NCI-H1436 (cell line): ENCODE data around the gene TMEM17.
"Not testable (repeated sequence)": the region's sequence is repeated elsewhere in the genome, so short reads cannot be mapped to it uniquely, and the experiment has no call there.

ENCODE experiments used
- DNase-seq: peaks from one replicate; lab custom pipeline; 2025; lab: John Stamatoyannopoulos, UW

The TMEM17 gene, protein sequence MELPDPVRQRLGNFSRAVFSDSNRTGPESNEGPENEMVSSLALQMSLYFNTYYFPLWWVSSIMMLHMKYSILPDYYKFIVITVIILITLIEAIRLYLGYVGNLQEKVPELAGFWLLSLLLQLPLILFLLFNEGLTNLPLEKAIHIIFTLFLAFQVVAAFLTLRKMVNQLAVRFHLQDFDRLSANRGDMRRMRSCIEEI

DNA sequence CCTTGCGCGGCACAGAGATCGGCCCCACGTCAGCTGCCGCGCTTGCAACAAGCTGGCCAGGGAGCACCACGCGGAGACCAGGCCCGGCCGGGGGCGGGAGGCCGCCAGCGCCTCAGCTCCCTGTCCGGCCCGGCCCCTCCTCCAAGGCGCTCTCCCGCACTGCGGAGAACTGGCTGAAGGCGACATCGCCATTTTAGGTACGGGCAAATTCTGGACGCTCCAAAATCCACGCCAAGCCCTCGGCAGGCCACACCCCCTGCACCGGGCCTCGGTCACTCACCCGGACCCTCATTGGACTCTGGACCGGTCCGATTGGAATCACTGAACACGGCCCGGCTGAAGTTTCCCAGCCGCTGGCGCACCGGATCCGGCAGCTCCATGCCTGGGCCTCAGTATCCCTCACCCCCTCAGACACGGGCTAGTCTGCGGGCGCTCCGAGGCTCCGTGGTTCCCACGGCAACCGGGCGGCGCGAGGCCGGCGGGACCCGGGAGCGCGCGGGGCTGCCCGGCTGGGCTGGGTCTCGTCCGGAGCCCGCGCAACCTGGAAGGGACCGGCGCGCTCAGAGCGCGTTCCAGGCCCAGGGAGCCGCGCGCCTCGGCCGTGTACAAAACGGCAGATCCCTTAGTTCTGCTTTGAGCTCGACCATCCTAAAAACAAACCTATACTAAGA lies at the start of gene TMEM17:
TSS of gene TMEM17 (minus strand) at position 446 of the 671 bp plus-strand sequence. CDS start at position 380, 66 bp downstream.
- DNase-seq: peak; percentile 65

DNA sequence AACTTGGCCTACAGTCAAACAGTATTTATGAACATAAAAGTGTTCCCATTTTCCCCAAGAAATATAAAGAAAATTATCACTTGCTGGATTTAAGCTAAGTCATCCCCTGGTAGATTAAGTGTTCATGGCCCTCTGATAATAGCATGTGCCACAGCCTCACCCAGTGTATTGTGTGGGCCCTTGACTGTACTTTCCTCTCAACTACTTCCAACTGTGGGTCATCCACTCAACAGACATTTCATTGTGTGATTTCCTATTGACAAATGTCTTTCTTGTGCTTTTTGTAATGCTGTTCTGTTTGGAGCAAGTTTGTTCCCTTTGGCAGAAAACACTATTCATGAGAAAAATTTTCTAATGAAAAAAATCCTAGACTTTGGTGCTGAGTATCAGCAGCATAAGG lies 48.4 kb upstream of the TMEM17 start:
- no peak for DNase-seq

DNA sequence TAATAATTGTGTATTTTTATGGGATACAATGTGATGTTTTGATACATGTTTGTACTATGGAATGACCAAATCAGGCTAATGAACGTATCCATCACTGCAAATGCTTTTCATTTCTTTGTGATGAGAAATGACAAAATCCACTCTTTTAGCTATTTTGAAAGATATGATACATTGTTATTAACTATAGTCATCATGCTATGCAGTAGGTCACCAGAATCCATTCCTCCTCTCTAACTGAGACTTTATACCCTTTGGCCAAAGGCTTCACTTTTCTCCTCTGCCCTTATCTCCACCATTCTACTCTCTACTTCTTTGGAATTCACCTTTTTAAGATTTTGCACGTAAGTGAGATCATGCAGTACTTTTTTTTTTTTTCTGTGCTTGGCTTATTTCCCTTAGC lies 44.5 kb upstream of the TMEM17 start:
- no peak for DNase-seq

DNA sequence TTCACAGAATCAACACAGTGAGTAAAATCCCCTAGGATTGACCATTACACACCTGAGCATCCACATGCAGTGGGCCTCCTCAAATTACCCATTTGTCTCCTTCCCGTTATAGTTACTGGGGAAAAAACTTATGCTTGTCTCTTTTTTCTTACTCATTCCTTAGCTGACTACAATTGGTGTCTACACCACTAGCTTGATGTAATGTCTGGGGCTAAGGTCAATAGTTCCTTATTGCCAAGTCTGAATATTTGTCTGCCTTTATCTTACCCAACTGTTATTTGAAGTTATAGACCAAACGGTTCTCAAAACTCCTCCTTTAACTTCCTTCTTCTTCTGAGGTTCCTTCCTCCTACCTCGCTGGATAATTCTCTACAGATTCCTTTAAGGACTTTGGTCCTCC lies 41.9 kb upstream of the TMEM17 start:
- DNase-seq: no peak

DNA sequence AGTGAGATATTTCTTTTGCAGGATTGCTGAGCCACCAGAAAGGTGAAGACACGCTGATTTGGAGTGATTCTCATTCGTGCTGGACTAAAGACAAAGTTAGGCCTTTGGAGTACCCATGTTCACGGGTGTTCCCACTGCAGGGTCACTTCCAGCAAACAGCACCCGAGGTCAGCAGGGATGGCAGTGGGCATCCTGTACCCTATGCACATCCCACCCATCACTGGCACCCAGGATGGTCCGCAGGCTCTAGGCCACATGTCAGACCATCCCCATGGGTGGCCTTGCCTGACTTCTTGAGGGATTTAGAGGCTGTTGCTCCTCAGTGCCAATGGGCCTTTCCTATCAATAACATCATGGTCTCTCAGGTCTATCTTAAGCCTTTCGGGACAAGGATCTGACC lies 39.3 kb upstream of the TMEM17 start:
- no peak for DNase-seq

DNA sequence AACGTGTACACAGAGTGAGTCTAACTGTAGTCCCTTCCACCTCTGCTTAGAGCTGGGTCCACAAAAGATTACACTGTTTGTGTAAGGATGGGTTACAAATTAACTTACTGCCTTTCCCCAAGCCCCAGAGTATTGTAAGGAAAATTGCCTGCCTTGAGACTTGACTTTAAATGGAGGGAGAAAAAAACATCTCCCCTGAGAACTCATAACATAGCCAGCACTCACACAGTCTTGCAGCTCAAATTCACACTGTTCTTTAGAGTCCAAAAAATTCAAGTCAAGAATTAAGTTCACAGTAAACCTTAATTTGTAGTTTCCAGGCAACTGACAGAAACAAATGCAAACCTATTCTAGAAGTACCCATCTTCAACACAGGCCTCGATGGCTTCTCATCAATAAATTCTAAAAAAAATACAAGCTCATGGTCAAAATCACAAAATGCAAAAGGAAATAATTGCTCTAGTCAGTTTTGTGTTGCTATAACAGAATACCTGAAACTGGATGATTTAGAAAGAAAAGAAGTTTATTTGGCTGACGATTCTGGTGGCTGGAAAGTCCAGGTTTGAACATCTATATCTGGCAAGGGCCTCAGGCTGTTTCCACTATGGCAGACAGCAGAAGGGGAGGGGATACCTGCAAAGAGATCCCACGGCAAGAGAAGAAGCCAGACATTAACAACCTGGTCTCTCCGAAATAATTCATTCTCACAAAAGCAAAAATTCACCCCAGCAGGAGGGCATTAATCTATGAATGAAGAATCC lies 34.6 kb upstream of the TMEM17 start:
- no peak for DNase-seq

DNA sequence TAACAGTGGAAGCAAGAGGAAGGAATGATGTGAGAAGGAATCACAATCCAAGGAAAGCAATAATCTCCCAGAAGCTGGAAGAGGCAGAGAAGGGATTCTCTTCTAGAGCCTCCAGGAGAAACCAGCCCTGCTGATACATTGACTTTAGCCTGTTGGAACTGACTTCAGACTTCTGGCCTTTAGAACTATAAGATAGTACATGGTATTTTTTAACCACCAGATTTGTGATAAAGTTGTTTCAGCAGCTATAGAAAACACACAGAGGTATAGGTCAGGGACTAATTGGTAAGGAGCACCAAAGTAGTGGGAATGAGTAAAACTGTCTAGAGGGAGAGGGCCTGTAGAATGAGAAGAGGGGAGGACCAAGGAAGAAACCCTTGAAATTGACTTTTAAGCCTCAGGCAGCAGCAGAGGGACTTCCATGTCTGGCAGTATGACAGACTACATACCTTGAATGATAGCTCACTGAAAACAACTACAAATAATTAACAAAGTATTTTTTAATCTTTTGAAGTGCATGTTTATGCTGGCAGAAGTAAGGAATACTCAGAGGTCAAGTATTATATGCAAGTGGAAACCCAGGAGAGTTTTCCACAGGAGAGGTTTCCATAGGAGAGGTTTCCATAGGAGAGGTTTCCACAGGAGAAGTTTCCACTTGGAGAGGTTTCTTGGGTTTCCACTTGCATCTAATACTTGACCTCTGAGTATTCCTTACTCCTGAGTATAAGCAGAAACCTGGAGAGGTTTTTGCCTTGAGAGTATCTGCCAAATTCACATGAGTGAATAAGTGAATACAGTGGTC lies 33.8 kb upstream of the TMEM17 start:
- DNase-seq: no peak

DNA sequence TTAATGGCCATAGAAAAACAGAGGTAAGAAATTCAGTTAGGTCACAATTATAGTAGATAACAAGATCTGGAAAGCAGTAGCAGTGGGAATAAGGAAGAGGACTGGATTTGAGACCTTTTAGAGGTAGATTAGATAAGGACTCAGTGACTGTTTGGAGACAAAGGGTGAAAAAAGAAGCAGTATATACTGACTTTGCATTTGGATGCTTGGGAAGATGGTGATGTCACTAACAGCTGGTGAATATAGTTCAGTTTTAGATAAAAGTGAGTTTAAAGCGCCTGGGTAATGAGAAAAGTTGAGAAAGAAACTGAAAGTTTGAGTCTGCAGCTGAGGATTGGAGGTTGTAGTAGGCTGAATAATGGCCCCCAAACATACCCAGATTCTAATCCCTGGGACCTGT lies 32.8 kb upstream of the TMEM17 start:
- DNase-seq: no peak

DNA sequence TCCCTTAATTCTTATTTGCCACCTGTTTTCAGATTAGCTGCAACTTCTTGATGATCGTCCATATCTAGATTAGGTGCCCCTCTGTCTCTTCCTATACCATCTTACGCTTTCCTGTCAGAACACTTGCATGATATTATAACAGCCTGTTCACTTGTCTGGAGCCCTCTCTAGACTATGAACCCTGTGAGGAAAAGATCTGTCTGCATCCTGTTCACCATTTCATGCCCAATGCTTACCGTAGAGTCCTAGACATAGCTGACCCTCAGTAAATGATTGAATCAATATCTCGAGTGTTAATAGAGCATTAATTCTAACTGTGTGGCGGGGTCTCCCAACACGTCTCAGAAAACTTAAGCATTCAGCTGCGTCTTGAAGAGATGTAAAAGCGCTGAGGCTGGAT lies 31.8 kb upstream of the TMEM17 start:
- DNase-seq: no peak

DNA sequence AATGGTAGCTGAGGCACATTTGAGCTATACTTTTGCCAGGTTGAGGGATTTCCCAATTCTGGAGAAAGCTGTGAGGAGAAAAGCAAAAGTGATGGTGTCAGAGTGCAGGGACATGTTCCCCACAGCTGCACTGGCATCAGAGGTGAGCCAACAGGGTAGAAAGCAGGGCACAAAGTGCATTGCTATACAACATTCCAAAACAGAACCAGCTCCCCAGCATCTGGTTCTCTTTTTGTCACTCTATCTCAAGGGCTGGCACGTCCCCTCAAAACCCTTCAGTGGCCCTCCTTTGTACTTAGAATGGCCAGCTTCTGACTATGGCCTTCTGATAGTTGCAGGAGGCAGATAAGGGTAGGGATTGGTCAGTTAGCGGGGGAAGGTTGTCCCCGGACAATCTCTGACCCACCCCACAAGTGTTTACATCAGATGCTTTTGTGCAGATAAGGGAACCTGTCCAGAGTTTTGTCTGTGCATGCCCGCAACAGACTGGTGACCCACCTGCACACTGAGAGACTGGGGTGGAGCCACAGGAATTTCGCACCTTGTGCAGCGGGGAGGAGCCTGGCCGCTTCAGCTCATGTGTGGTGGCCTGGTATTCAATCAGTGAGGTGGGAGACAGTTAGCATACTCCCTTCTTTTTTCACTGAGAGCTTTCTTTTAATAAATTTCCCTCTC lies 31.0 kb upstream of the TMEM17 start:
- DNase-seq: no peak

DNA sequence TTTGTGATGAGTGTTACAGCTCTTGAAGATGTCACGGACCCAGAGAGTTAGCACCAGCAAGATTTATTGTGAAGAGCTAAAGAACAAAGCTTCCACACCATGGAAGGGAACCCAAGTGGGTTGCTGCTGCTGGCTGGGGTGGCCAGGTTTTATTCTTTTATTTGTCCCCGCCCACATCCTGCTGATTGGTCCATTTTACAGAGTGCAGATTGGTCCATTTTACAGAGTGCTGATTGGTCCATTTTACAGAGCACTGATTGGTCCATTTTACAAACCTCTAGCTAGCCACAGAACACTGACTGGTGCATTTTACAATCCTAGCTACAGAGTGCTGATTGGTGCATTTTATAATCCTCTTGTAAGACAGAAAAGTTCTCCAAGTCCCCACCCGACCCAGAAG lies 29.5 kb upstream of the TMEM17 start:
- DNase-seq: not testable (repeated sequence)

DNA sequence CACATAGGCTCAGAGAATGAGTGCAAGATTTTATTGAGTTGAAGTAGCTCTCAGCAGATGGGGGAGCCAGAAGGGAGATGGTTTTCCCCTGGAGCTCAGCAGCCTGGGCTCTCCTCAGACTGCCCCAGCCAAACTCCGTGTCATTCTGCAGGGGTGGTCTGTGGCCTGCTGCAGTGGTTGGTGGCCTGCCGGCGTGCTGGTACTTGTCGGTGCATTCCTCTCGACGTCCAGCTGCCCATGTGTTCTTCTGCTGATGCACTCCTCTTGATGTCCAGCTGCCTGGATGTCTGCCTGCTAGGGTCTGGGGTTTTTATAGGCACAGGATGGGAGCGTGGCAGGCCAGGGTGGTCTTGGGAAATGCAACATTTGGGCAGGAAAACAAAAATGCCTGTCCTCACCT lies 25.6 kb upstream of the TMEM17 start:
- DNase-seq: no peak

DNA sequence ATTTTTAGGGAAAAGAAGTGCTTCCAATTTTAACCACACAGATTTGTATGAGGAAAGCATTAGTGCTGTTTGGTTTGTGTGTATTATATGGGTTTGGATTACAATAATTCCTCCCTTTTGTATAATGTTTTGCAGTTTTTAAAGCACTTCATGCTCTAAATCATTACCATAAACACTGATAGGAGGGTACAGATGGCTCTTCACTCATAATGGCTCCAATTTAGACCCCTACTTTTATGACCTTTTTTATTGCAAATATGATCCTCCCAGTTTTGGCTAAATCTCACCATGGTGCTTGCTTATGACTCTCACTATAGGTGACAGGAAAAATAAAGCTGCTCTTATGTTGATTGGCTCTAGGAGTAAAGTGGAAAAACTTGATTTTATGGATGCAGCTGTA lies 23.8 kb upstream of the TMEM17 start:
- no peak for DNase-seq

DNA sequence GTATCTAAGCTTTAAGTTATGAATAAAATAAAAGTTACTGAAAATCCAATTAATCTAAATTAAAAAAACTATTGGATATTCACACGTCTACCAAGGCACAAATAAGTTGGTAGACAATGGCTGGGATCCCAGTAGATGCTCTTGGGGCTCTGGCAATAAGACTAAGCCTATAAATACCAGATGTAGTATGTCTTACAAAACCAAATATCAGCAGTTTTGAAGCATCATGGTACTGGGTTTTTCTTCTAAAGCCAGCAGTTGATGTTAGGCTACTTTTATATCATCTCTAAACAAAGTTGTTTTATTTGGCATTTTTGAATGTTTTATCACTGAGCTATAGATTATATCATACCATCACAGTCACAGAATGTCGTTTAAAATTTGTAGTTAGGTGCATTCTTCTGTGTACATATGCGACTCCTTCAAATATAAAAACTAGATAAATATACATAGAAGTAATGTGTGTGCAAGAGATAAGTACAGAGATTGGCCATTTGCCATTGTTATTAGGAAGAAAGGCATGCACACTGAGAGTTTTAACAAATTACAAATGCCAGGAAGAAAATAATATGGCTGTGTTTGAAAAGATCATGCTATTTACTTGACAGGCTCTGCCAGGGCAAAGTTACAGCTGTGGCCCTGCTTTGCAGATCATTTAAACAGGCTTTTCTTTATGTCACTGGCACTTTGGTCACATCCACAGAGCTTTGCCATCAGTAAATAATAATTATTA lies 21.6 kb upstream of the TMEM17 start:
- DNase-seq: no peak

DNA sequence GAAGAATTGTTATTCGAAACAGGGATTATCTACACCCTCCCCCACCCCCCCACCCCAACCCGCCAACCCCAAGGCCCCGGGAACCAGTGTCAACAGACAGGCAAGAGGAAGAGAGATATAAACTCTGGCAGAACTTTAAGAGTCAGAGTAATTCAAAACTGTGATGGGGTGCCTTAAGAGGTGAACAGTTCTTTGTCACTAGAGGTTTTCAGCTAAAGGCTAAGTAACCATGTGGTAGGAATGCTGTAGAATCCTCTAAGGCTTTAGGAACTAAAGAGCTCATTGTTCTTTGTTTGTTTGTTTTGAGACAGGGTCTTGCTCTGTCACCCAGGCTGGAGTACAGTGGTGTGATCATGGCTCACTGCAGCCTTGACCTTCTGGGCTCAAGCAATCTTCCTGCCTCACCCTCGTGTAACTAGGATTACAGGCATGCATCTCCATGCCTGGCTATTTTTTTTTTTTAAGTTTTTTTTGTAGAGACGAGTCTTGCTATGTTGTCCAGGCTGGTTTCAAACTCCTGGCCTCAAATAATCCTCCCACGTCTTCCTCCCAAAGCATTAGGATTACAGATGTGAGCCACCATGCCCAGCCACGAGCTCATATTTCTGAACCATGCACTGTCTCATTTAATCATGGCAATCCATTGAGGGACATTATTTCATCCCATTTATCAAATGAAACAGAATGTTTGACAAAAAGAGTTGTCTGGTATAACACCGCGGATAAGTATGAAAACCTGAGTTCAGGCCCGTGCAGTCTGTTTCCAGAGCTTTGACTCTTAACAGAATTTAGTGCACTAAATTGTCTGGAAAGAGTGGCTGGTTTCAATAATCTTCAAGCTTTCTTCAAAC lies 20.8 kb upstream of the TMEM17 start:
- DNase-seq: no peak

DNA sequence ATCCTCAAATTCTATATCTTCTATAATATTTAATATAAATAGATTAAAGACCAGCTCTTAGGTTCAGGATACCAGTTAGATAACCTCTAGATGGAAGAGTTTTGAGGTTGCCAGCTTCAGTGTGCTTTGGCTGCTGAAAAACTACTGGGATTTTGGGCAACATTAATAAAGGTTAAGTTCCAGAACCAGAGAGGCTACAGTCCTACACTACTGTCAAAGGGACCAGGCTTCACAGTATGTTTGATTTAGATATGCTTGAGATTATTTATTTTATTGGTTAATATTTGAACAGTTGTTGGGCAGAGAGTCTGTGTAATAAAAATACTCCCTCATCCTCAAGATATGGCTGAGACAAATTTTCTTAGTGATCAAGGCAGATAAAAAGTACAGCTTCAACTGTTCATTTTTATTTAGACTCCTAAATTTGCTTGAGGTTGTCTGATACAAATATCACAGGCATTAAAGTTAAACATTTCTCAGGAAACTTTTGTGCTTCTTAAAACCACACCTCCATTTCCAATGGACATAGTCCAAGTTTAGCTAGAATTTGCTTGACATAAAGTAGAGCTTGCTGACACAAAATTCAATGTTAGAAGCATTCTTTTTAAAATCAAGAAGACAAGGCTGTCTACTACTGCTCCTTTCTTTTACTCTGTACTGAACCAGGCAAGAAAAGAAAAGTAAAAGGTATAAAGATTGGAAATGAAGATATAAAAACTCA lies 19.7 kb upstream of the TMEM17 start:
- no peak for DNase-seq

DNA sequence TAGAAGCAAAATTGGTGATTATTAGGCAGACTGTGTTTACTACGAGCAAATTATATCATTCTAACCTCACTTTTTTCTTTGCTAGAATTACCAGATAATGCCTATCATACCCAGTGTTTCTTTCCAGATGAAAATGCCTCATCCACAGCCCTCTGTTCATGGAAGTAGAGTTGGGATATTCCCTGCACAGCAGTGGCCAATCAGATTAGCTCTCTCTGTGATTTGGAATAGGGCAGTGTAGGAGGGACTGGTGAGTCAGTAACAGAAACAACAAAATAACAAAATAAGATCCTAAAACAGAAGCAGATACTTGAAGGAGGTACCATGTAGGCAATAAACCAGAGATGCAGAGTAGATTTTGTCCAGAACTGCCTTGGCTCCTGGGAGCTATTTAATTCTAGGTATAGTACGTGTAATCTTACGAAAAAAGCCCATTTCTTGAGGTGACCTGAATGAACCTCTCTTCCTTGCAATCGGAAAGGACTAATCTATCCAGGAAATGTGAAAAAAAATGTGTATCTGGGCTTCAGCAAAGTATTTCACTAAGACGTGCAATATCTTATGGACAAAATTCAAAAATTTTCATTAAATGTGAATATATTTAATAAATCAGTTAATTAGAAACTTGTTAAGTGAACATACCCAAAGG lies 18.4 kb upstream of the TMEM17 start:
- DNase-seq: no peak

DNA sequence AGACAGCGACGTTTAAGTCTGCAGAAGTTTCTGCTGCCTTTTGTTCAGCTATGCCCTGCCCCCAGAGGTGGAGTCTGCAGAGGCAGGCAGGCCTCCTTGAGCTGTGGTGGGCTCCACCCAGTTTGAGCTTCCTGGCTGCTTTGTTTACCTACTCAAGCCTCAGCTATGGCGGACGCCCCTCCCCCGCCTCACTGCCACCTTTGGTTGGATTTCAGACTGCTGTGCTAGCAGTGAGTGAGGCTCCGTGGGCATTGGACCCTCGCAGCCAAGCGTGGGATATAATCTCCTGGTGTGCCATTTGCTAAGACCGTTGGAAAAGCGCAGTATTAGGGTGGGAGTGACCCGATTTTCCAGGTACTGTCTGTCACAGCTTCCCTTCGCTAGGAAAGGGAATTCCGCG lies 15.1 kb upstream of the TMEM17 start:
- not testable (repeated sequence) for DNase-seq

DNA sequence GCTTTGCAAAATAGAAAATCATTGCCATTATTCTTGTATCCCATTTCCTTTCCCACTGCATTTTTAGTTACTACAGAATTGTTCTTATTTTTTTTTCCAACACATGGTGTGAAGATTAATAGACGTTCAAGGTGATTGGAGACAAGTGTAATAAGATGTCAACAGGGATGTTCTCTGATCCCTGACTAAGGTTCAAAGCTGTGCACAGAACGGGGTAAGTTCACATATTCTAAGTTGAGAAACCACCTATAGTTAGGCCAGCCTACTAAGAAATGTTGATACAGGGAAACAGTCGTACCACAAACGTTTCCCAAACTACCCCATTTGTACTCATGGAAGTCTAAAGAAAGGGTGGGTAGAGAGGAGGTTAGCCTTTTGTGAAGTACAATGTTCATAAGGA lies 6.4 kb upstream of the TMEM17 start:
- no peak for DNase-seq
